GM19240 (cell line): Measurements from ENCODE around the gene MAK.
"Not testable (repeated sequence)": the region's sequence is repeated elsewhere in the genome, so short reads cannot be mapped to it uniquely, and the experiment has no call there.

Experiments used
- DNase-seq: peaks from one replicate; pipeline ENCODE4 v3.0.0; 2011; ENCODE audit warnings: low spot score; ENCODE audit not compliant: insufficient read length

MAK gene, protein sequence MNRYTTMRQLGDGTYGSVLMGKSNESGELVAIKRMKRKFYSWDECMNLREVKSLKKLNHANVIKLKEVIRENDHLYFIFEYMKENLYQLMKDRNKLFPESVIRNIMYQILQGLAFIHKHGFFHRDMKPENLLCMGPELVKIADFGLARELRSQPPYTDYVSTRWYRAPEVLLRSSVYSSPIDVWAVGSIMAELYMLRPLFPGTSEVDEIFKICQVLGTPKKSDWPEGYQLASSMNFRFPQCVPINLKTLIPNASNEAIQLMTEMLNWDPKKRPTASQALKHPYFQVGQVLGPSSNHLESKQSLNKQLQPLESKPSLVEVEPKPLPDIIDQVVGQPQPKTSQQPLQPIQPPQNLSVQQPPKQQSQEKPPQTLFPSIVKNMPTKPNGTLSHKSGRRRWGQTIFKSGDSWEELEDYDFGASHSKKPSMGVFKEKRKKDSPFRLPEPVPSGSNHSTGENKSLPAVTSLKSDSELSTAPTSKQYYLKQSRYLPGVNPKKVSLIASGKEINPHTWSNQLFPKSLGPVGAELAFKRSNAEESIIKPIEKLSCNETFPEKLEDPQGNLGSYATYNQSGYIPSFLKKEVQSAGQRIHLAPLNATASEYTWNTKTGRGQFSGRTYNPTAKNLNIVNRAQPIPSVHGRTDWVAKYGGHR

DNA sequence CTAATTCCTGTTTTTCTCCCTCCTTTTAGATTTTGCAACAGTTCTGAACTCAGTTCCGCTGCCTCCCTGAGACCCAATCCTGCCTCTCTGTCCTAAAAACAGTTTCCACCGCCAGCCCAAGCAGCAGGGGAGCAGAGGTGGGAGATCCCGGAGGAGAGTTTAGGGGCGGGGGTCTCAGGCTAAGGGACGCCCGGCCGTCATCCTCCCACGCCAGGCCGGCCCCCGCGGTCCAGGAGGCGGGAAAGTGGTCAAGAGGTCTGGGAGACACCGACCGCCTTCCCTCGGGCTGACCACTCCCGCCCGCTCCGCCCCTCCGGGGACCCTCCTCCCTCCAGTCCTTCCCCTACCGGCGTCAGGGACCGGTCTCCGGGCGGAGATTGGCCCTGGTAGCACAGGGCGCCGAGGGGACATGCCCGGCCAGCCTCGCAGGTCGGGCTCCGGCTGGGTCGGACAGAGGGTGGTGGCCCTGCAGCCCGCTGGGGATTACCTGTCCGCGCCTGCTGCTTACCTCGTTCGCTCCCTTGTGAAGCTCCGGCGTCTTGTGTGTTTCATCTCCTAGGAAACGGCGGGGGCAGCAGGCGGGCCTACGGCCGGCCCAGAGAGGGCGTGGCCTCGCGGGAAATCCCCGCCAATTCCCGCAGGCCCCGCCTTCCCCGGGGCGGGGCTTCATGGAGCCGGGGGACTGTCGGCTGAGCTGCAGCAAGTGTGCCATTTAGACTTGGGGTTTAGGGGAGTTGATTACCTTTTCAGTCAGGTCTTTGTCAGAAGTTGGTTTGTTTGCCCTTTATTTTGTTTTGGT, at the start of gene MAK:
Gene MAK (minus strand): TSS at position 545 of the 799 bp plus-strand sequence. CDS start 7,891 bp downstream, outside the sequence.
- peak; percentile 88 for DNase-seq

DNA sequence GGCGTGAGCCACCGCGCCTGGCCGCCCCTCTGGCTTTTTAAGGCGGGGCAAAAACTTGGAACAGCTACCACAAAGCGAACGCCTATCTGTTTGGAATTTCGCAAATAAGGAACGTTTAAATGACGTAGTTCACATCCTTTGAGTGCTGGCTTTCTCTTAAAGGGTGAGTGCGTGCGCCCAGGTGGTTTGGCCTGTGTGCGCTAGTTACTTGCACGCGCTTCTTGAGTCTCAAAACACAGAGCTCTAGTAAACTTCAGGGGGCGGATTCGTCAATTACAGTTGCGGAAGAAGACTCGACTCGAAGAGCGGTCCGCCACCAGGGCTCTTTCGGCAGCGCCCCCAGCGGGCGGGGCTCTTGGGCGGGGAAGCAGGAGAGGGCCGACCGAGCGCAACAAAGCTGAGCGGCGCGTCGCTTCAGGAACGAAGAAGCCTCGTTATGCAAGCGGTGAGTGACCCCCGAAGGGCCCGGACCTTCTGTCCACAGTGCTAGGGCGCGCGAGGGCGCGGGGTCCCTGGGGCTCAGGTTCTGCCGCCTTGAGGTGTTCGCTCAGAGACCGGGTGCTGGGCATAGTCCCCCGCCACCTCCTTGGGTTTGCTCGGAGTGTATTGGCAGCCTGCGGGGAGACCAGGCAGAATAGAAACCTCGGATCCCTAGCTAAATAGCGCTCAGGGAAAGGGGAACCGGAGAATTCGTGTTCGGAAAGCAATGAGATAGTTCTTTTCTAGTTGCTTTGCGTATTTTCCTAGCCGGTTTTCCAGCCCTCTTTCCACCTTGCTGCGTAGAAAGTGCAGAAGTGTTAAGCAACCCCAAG, 48.6 kb upstream of the MAK start, which contains the start of gene SYCP2L:
Gene SYCP2L (plus strand): TSS at position 362 of the 812 bp plus-strand sequence. CDS start 75 bp downstream, at position 437.
- DNase-seq: no peak

DNA sequence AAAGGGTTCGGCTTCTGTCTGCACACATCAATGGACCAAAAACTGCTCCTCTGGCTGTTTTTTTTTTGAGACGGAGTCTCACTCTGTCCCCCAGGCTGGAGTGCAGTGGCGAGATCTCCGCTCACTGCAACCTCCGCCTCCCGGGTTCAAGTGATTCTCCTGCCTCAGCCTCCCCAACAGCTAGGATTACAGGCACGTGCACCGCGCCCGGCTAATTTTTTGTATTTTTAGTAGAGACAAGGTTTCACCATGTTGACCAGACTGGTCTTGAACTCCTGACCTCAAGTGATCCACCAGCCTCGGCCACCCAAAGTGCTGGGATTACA, 48.0 kb upstream of the MAK start:
- DNase-seq: not testable (repeated sequence)

DNA sequence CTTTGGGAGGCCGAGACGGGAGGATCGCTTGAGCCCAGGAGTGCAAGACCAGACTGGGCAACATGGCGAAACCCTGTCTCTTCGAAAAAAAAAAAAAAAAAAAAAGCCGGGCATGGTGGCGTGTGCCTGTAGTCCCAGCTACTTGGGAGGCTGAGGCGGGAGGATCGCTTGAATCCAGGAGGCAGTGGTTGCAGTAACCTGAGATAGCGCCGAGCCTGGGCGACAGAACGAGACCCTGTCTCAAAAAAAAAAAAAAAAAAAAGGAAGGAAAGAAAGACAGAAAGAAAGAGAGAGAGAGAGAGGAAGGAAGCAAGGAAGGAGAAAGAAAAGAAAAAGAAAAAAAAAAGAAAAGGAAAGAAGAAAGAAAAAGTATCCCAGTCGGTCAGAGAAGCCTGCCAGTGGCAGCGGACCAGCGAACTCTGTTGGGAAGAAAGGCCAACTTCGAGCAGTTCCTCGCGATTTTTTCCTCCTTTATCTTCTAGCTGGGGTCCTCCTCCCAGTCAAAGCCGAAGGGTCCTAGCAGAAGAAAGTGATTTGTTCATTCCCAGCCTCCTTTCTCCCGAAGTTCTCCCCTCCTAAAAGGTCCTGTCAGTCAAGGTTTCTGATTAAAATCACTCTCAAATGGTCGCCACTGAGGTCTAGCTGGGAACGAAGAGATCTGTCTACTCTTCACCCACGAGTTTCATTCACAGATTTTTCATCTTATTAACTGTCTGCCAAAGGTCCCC, 46.1 kb upstream of the MAK start:
- DNase-seq: no peak

DNA sequence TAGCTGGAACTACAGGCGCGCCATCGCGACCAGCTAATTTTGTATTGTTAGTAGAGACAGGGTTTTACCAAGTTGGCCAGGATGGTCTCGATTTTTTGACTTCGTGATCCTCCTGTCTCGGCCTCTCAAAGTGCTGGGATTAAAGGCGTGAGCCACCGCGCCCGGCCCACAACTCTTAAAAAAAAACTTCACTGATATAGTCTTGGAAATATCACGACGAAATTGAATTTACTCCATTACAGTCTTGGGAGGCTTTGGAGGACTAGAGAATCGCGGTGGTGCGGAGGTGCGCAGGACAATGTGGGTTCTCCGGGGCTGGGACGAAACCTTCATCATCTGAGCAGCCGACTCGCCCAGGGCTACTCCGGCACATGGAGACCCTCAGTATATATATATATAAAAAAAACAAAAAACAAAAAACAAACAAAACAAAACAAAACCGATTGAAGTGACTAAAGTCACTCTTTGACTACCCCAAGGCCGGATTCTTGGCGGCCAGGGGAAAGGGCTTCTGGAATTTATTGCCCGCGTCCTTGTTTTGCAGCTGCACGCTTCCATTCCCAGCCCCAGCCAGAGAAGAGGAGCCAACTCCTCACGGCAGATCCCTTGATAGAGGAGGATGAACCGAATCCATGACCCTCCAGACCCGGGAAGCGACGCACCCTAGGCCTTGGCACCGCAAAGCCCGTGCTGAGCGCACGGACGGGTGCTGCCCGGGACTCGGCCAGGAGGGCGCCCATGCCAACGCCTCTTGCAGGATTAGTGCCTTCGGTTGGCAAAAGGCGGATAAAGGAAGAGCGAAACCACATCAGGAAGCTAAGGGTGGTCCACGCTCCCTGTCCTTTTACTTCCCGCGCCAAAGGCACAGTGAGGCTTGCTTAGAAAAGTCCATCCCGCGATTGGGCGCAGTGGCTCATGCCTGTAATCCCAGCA, 45.2 kb upstream of the MAK start:
- no peak for DNase-seq

DNA sequence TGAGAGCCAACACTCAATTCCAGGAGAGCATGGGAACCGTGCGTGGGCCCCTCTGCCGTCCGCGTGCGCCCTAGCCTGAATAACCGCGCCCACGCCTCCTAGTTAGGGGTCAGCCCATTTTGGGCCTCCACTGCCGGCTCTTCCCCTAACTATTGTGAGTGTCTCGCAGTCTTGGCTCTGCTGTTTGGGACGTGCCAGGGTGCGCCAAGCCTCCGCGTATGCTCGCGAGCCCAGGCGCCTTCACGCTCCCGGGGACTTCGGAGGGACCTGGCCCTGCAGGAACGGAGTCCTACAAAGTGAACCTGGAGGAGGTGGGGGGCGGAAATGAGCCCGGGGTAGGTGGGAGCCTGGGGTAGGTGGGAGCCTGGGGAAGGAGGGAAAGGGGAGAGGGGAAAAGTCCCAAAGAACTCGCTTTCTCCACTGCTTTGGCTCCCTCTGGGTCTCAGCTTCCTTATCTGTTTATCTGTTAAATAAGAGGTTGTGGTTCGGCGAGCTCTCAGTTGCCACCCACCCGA, 44.4 kb upstream of the MAK start:
- no peak for DNase-seq

DNA sequence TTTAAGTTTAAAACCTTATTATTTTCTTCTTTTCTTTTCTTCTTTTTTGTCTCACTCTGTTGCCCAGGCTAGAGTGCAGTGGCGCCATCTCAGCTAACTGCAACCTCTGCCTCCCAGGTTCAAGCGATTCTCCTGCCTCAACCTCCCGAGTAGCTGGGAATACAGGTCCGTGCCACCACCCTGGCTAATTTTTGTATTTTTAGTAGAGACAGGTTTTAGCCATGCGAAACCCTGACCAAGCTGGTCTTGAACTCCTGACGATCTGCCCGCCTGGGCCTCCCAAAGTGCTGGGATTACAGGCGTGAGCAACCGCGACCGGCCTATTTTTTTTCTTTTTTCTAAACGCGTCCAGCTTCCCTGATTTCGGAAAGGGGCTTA, 43.9 kb upstream of the MAK start:
- not testable (repeated sequence) for DNase-seq

DNA sequence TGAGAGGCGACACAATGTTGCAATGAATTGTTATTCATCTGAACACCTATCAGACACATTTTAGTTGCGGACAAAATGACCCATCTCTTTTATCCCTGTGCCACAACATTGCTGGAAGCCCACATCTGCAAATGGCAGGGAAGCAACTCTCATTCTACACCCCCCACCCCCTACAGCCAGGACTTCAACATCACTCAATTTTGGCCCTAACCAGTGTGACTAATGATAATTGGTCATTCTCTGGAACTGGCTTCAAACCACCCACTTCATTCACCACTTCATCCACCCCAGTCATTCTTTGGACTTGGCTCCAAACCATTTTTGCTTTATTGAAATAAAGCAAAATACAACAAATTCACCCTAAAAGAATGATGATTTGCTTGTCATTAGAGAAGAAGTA, 42.0 kb upstream of the MAK start:
- DNase-seq: no peak

DNA sequence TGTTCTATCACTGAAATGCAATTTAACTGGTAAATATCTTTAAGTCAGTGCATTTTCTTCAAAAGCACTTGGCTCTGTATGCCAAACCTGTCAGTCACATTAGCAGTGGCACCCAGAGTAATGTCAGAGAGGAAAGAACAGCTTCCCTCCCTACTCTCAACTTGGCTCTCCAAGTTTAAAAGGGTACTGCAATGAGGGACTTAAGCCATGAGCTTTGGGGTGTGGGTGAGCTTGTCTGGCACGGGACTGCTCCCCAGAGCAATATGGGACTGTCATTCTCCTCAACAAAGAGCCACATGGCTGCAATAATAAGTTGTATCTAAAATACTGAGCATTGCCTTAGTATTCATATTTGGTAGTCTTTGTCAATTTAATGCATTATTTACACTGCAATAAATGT, 39.5 kb upstream of the MAK start:
- no peak for DNase-seq

DNA sequence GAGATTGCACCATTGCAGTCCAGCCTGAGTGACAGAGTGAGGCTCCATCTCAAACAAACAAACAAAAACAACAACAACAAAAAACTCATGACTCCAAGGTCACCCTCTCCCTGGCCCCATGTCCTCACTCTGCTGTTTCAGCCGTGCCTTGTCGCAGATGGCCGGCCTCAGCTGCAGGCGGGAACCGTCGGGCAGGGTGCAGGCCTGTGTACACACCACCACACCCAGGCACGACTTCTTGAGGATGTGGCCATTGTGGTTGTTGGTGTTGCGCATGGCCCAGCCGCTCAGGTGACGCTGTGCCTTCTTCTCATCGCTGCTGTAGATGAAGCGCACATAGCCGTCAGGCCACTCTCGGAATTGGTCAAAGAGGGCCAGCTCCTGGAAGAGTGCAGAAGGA, 38.7 kb upstream of the MAK start:
- no peak for DNase-seq

DNA sequence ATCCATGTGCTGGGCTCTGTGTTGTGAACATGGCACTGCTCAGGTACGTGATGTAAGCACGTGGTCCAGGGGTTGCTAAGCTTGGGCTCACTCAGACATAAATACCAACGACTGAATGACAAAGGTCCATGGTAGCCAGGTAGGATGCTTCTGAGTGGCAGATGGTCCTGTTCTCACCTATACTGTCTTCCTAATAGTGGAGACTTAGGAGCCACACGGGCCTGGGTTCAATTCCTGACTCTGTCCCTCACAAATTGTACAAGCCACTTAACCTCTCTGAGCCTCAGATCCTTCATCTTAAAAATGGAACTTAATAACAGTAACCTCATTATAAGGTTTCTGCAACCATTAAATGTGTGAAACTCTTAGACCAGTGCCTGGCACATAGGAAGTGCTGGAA, 36.7 kb upstream of the MAK start:
- DNase-seq: no peak

DNA sequence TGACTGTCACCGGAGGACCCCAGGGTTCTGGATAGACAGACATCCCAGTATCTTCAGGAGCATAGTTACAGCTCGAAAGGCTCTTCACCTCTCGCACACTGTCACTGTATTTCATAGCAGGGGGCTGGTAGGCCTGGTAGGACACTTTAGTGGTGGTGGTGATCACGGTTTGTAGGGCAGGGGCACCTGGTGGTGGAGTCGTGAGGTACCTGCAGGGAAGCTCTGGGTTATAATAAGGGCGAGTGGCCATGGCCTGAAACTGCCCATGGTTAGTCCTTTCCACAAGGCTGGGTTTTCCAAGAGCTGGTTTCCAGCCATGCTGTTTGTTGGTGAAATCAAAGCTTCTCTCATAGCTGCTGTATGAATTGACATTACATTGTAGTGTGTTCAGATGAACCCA, 35.9 kb upstream of the MAK start:
- no peak for DNase-seq

DNA sequence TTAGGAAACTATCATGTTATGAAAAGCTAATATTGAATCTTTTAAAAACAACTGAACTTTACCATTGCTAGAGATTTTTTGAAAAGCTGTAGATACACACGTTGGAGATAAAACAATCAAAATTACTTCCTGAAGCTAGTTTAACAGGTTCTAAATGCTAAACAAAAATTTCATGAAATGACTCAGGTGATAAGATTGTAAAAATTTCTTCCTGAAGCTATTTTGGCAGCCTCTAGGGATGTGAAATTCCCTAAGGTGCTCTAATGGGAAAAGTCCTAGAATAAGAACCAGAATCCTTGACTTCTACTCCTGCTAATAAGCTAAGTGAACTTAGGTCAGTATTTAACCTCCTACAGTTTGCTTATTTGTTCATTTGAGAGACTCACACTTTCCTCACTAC, 35.0 kb upstream of the MAK start:
- no peak for DNase-seq

DNA sequence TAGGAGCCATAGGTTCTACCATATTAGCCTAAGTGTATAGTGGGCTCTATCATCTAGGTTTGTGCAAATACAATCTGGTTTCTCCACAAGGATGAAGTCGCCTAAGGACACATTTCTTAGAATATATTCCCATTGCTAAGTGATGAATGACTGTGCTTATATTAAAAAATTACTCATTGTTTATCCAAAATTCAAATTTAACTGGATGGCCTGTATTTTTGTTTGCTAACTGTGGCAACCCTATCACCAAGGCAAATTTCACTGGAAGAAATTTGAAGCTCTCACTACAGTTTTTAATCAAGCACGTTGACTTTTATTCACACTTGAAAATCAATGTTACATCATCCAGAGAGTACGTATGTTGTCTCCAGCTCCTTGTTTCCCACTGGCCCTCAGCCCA, 29.6 kb upstream of the MAK start:
- no peak for DNase-seq

DNA sequence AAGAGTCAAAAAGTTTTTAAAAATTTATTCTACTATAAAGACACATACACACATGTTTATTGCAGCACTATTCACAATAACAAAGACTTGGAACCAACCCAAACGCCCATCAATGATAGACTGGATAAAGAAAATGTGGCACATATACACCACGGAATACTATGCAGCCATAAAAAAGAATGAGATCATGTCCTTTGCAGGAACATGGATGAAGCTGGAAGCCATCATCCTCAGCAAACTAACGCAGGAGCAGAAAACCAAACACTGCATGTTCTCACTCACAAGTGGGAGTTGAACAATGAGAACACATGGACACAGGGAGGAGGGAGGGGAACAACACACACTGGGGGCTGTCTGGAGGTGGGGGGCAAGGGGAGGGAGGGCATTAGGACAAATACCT, 28.4 kb upstream of the MAK start:
- not testable (repeated sequence) for DNase-seq

DNA sequence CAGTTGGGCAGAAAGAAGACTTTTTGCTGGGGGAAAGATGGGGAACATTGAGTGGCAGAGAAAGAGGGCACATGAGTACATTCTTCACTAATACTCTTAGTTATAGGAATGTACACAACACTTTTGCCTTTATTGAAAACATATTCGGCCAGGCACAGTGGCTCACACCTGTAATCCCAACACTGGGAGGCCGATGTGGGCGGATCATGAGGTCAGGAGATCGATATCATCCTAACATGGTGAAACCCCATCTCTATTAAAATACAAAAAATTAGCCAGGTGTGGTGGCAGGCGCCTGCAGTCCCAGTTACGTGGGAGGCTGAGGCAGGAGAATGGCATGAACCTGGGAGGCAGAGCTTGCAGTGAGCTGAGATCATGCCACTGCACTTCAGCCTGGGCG, 24.7 kb upstream of the MAK start:
- DNase-seq: not testable (repeated sequence)

DNA sequence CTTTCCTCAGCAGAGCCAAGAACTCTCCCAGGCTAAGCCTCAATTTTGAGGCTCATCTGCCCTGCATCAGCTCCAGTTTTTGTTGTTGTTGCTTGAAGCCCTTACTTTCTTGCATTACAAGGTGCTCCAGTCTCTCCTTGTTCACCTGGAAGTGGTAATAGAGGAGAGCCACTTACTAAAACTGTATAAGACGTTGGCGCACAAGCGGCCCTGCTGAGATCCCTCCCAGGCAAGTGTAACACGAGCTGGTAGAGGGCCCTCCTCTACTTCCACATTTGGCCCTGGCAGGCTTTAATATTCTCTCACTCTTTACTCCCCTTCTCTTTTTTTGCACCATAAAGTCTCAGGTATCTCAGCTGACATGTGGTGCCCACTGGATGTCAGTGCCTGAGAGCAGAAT, 24.0 kb upstream of the MAK start:
- no peak for DNase-seq

DNA sequence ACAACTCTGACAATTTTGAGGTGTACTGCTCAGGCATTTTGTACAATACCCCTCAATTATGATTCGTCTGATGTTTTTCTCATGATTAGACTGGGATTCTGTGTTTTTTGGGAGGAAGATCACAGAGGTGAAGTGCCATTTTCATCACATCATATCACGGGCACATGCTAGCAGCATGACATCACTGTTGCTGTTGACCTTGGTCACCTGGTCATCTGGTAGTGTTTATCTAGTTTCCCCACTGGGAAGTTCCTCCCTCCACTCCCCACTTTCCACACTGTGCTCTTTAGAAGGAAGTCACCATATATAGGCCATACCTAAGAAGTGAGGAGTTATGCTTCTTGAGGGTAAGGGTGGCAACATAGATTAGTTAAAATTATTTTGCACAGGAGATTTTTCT, 22.7 kb upstream of the MAK start:
- no peak for DNase-seq

DNA sequence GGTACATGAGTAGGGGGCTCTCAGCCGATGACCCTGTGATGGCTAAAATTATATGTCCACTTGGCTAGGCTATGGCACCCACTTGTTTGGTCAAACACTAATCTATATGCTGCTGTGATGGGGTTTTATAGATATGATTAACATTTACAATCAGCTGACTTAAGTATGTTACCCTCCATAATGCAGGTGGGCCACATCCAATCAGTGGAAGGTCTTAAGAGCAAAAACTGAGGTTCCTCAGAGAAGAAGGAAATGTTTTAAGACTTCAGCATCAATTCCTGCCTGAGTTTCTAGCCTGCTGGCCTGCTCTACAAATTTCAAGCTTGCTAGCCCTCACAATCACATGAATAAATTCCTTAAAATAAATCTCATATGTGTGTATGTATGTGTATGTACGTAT, 18.9 kb upstream of the MAK start:
- DNase-seq: no peak
